Head of caudate nucleus (tissue), 42 donors: ENCODE data around the gene PDE8B.
"Not testable (repeated sequence)": the region's sequence is repeated elsewhere in the genome, so short reads cannot be mapped to it uniquely, and the experiment has no call there.

Source experiments
- DNase-seq, 42 donors: peaks; one replicate each; pipeline versions ENCODE4 v3.0.0 to v3.0.0-alpha.2; 2020 to 2021; ENCODE audit warnings: mixed read lengths in 7 of 42
- intact Hi-C: fragments of 100-400 bp; cut with DNase I; formaldehyde crosslinking; loops from one replicate; pipeline ENCODE4 v1.15.0; 2022

PDE8B gene

GRCh38 chr5:77449981-77450380 lies 239.5 kb downstream of the PDE8B start:
- no peak for DNase-seq
- intact Hi-C loops, result no loop called here

- intact Hi-C loops, result no loop called here
- DNase-seq, result no peak
Measured at GRCh38 chr5:77452351-77452750, 241.9 kb downstream of the PDE8B start.

GRCh38 chr5:77454123-77454522 lies 243.6 kb downstream of the PDE8B start:
- intact Hi-C loops, result no loop called here
- DNase-seq, result no peak

GRCh38 chr5:77461287-77461686 lies 250.8 kb downstream of the PDE8B start:
- intact Hi-C loops, result no loop called here
- DNase-seq, result no peak

DNA sequence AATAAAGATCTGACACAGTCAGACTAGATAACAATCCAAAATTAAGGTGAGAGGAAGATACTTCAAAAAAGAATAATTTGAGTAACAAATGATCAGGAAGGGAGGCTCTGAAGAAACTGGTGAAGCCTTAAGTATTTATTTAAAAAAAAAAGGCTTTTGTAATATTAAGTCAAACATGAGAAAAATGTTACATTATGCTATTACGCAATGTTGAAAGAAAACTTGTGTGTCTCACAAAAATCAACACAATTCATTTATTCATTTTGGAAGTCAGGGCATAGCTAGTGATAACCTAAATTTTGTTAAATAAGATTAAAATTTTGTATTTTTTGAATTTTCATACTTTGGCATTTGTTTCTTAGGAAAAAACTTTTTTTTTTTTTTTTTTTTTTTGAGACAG lies 253.4 kb downstream of the PDE8B start:
- no peak for DNase-seq
- intact Hi-C loops, result no loop called here

GRCh38 chr5:77468875-77469274 lies 258.4 kb downstream of the PDE8B start:
- intact Hi-C loops, DNase-seq: not testable (repeated sequence)

DNA sequence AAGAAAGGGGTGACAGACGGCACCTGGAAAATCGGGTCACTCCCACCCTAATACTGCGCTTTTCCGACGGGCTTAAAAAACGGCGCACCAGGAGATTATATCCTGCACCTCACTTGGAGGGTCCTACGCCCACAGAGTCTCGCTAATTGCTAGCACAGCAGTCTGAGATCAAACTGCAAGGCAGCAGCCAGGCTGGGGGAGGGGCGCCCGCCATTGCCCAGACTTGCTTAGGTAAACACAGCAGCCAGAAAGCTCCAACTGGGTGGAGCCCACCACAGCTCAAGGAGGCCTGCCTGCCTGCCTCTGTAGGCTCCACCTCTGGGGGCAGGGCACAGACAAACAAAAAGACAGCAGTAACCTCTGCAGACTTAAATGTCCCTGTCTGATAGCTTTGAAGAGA lies 264.6 kb downstream of the PDE8B start:
- DNase-seq, intact Hi-C loops: not testable (repeated sequence)
